Myocyte (in vitro differentiated cells): ENCODE measurements around the gene C1R. TPM values are rescaled to one million over a fixed set of nuclear protein-coding genes. Genes with fewer than 3 reads are reported as not detected.
A peak's percentile ranks its signal among the peaks of the same experiment; 100 is the strongest.
"Not testable (repeated sequence)": the region's sequence is repeated elsewhere in the genome, so short reads cannot be mapped to it uniquely, and the experiment has no call there.

Experiments
- DNase-seq: peaks from one replicate; pipeline ENCODE4 v3.0.0-alpha.2; 2012; ENCODE audit warnings: low read depth
- total RNA-seq: library from RNA; depleted of rRNA; stranded (reverse); fragments of >200 nt; gene quantifications from 2 replicates; pipeline ENCODE4 v1.2.3, GENCODE V29; 2014

Gene C1R
- total RNA-seq, 1 donor from 2014 or later, result 203 TPM

DNA sequence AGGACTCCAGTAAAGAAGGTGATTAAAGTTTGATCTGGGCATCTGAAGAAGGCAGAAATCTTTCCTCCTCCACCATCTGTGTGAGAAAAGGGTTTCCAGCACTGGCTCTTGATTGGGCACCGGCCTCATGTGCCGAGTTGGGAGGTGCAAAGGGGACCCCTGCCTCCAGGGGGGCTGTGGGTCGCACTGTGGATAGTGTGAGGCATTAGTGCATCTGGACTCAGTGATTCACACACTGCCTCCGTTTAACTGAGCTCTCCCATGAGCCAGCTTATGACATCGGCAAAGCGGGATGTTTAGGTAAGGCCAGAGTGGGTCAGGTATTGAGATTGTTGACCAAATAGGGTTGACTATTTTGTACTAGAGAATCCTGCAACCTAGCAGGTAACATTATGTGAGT, 22.9 kb downstream of the C1R start:
- no peak for DNase-seq

DNA sequence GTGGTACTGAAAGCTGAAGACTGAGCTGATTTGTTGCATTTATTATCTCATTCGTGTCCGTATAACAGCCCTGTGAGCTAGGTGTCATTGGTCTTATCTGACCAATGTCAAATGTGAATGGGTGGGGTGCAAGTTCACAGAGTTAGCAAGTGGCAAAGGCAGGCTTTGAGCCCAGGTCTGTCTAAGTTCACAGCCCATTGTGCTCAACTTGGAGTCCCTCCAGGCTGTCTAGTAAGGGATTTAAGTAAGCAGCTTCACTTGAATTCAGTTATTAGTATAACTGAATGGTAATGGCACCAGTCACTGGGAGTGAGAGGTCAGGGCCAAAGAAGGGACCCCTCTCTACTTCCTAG, 23.3 kb downstream of the C1R start:
- DNase-seq, result peak; percentile 50

DNA sequence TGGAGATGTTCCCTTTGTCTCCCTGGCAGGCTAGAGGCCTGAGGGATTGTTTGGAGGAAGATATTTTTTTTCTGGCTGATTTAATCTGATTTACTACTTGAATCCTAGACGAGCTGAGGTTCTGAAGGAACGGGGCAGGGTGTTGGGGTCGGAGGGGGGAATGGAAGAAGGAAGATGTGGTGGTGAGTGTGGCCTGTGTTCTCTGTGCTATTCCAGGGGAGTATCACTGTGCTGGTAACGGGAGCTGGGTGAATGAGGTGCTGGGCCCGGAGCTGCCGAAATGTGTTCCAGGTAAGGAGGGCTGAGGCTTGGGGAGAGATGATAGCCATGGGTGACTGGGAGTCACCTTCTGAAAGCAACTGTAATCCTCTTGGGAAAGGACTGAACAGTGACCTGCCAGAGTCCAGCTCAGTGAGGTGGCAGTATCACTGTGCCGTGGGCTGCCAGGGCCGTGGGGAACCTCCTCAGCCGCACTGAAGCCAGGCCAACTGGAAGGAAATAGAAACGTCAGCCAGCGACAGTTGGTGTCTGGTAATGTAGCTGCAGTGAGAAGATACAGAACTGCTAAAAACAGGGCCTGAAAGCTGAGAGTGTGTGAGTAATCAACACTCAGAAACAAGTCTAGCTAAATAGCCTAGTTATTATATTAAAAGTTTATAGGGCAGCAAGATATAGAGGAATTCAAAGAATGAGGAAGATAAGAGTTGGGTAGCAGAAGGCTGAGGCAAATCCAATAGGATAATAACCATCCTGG, 23.8 kb downstream of the C1R start:
- peak; percentile 87 for DNase-seq

DNA sequence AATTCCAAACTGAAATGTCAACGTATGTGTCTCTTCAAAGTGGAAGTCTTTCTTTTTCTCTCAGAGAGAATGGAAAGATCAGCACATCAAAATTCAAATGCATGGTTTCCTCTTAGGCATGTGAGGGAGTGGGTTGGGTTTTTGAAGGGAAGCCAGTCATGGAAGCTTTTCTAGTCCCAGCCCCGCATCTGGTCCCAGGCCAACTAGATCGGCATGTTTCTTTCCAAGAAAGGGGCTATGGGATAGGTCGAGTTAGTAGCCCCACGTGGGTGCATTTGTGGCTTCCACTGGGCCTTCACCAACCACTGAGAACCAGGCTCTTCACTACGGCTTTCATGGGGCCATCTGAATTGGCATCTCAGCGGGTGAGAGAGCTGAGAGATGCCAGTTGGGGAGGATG, 25.1 kb downstream of the C1R start:
- no peak for DNase-seq

DNA sequence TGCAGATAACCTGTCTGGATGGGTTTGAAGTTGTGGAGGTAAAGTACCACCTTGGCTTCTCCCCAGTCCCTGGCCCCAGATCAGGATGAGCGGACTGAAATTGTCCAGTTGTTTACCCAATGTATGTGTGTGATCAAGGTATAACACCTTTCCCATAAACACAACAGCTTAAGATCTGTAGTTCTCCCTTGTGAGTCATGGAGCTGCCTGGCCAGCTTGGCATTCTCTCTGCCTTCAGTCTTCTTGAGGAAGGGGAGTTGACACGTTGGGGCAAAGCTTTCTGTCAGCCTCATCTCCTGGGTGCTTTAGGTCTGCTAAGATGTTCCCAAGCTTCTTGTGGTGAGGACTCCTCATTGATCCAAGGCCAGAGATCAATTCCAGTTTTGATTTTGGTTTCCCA, 25.6 kb downstream of the C1R start:
- DNase-seq, result no peak

DNA sequence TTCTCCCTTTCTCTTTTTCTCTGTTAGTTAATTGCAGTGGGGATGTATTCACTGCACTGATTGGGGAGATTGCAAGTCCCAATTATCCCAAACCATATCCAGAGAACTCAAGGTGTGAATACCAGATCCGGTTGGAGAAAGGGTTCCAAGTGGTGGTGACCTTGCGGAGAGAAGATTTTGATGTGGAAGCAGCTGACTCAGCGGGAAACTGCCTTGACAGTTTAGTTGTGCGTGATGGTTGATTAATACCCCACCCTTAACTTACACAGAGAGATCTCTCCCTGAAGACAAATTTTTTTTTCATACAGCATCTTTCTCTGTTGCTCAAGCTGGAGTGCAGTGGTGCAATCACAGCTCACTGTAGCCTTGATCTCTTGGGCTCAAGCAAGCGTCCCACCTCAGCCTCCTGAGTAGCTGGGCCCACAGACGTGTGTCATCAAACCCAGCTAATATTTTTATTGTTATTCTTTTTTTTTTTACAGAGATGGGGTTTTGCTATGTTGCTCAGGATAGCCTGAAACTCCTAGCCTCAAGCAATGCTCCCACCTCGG, 27.1 kb downstream of the C1R start:
- no peak for DNase-seq

DNA sequence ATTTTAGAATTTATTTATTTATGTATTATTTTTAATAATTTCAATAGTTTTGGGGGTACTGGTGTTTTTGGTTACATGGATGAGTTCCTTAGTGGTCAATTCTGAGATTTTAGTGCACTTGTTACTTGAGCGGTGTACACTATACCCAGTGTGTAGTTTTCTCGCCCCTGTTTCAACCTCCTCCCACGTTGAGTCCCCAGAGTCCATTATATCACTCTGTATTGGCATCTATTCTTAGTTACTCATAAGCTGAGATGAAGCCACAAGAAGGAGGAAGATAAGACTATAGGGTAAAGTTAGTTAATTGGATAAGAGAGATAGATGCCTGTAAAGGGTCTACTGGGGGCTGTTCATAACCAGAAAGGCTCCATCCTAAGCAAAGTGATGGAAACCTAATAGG, 27.7 kb downstream of the C1R start:
- no peak for DNase-seq

DNA sequence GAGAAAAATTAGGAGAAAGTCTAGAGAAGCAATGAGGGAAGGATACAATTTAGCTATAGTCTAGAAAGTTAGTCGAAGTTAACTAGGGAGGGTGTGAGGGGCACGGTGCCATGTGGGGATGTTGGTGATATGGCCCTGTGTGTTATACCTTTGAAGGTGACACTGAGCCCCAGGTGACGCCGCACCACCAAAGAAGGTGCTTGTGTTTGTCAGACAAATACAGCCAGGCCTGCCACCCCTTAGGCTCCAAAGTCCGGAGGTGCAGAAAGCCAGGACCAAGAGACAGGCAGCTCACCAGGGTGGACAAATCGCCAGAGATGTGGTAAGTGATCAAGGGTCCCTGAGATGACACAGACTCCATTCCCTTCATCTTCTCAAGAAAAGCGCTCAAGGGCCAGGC, 30.6 kb downstream of the C1R start:
- no peak for DNase-seq

DNA sequence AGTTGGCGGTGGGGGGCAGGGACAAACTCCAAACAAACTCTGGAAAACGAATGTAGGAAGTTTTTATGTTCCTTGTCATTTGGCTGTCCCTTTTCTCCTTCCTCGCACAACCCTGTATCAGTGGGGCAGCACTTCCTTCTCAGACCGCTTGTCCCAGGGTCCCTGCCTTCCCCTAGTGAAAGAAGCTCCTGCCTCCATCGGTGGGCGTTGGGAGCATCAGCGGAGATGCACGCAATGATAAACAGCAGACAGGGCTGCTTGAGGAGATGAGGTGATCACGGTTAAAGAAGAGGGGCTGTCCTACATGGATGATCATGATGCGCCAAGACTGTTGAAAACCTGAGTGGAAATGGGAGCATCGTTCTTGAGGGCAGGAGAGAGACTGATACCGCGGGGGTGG, 31.1 kb downstream of the C1R start:
- no peak for DNase-seq

DNA sequence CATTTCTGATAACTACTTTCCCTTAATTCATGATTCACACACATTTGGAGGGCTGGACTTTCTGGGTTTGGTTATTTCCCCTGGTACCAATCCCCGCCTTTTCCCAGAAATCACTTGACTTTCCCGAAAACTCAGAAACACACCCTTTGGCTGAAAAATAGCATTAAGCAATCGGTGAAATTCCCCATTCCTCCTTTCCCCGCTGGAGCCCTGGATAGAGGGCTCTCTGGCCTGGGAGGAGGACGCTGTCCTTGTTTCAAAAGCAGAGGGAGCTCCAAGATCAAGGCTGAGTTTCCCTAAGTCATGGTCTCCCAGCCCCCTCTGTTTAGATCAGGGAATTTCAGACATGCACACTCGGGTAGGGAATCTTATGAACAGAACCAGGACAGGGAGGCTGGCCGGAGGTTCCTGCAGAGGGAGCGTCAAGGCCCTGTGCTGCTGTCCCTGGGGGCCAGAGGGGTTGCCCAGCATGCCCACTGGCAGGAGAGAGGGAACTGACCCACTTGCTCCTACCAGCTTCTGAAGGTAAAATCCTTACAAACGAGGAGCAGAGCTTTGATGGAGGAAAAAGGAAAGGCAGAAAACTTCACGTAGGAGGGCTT, 31.8 kb downstream of the C1R start, which contains the start of gene C1S:
Gene C1S (plus strand): TSS at position 366 of the 602 bp plus-strand sequence. CDS start 1,195 bp downstream, outside the sequence.
- DNase-seq, result peak; percentile 97

DNA sequence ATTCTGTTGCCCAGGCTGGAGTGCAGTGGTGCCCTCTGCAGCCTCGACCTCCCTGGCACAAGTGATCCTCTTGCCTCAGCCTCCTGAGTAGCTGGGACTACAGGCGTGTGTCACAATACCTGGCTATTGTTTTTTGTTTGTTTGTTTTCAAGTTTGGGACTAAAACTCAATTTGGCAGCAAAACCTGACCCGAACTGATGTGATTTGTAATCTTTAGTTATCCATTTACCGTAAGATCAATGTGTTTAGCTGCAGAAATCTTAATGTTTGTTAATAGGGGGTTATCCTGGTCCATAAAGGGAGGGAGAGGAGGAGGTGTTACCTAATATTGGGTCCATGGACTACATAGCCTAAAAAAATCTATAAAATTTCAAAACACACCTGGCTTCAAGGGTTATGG, 32.5 kb downstream of the C1R start:
- DNase-seq, result no peak

DNA sequence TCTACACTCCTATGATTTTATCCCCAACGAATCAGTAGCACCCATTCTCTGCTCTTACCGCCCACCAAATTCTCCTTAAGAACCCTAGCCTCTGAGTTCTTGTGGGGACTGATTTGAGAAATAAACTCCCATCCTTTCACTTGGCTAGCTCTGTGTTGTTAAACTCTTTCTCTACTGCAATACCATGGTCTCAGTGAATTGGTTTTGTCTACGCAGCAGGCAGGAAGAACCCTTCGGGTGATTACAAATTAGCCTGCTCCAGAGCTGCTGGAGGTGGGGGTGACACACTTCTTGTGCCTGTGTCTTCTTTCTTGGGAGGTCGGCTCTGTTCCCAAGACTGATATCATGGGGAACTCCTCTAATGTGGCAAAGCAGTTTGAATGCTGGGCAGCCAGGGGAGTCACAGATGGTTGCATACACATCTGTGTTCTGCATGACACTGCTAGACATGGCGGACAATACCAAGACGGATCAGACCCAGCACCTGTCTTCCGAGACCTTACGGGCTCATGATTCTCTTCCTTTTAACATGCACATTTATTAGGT, 33.3 kb downstream of the C1R start:
- DNase-seq, result no peak

DNA sequence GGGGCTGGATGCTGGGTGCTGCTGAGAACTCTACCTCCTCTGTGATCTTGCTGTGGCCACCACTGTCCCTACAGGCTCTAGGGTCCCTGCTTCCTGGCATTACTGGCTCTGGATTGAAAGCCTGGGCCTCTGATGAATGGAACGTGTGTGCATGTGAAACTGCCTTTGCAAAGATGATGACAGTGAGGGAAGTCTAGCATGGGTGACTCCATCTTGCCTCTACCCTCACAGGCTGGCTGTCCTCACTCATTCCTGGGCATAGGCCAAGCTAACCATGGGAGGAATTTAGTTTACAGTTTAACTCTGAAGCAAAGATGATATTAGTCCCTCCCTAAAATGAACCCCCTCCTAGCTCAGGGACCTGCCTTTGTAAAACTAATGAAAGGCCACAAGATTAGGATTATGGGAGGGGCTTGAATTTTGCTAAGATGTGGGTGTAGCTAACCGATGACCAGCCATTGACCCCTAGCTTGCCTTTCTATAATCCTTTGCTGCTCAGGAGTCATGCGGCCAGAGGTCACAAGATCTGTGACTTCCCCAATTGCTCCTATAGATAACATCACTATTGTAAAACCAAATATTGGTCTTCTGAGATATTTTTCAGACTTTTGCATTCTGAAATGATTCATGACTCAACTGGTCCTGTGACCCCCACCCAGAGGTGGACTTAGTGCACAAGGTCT, 33.9 kb downstream of the C1R start:
- DNase-seq, result no peak

DNA sequence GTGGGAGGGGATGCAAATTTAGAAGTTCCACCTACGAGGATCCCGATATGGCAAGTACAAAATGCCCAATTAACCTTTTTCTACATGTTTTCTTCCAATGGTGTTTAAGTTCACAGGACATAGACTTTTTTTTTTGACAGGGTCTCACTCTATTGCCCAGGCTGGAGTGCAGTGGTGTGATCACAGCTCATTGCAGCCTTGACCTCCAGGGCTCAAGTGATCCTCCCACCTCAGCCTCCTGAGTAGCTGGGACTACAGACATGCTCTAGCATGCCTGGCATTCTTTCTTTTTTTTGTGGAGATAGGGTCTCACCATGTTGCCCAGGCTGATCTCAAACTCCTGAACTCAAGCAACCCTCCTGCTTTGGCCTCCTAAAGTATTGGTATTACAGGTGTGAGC, 36.5 kb downstream of the C1R start:
- DNase-seq, result not testable (repeated sequence)

DNA sequence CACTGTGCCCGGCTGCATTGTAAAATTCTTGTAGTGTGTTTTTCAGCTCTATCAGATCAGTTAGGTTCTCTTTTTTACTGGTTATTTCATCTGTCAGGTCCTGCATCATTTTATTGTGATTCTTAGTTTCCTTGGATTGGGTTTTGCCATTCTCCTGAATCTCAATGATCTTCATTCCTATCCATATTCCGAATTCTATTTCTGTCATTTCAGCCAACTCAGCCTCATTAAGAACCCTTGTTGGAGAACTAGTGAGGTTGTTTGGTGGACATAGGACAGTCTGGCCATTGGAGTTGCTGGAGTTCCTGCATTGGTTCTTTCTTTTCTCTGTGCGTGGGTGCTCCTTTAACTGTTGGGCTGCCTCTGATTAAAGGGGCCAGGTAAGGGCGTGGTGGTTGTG, 37.3 kb downstream of the C1R start:
- DNase-seq, result no peak

DNA sequence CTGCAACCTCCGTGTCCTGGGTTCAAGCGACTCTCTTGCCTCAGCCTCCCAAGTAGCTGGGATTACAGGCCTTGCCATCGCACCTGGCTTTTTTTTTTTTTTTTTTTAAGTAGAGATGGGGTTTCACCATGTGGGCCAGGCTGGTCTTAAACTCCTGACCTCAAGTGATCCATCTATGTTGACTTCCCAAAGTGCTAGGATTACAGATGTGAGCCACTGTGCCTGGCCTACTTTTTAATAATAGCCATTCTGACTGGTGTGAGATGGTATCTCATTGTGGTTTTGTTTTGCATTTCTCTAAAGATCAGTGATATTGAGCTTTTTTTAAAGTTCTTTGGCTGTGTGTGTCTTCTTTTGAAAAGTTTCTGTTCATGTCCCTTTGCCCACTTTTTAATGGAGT, 42.3 kb downstream of the C1R start:
- not testable (repeated sequence) for DNase-seq

DNA sequence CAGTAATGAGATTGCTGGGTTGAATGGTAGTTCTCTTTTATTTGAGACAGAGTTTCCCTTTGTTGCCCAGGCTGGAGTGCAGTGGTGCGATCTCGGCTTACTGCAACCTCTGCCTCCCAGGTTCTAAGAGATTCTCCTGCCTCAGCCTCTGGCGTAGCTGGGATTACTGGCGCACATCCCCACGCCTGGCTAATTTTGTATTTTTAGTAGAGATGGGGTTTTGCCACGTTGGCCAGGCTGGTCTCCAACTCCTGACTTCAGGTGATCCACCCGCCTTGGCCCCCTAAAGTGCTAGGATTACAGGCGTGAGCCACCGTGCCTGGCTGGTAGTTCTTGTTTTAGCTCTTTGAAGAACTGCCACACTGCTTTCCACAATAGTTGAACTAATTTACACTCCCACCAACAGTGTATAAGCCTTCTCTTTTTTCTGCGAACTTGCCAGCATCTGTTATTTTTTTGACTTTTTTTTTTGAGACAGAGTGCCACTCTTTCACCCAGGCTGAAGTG, 42.7 kb downstream of the C1R start:
- not testable (repeated sequence) for DNase-seq

DNA sequence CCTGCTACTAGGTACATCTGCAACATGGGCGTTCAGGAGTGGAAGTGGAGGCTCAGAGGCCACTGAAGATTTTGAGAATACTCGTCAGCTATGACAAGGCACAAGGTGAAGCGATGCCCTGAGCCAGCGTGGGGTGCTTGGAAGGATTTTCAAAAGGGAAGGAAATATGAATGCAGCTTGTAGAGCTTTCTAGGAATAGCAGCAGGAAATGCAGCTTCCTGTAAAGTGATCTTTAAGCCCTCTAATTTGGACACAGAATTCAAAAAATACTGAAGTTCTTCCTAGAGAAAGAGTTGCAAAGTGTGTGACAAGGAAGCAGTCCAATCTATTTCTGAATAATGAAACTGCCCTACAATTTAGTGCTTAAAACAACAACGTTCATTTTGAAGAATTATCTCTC, 44.9 kb downstream of the C1R start:
- no peak for DNase-seq

DNA sequence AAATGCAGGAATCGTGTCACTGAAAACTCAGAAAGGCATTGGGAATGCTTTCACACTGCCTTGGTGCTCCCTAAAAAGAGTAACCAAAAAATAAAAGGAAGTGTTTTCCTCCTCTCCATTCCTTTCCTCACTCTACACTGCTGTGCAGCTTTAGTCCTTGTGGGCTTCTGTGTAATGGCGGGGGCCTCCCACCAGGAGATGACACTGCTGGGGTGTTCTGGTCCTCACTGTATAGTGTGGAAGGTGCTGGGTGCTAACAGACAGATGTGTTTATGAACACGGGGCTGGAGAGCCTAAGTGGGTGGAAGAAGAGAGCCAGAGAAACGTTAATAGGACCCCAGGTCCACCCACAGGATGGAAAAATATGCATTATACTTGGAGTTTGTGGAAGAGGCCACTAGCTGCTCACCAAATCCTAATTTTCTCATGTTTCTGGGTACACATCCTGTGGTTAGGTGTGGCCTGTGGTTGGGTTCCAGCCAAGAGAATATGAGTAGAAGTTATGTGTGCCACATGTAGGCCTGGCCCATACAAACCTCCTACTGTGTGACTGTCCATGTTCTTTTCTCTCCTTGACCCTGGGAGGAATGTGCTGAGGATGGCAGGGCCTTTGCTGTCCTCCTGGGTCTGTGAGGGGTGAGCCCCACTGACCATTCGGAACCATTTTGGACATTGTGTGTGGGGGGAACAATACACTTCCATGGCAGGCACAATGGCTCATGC, 45.7 kb downstream of the C1R start:
- no peak for DNase-seq

DNA sequence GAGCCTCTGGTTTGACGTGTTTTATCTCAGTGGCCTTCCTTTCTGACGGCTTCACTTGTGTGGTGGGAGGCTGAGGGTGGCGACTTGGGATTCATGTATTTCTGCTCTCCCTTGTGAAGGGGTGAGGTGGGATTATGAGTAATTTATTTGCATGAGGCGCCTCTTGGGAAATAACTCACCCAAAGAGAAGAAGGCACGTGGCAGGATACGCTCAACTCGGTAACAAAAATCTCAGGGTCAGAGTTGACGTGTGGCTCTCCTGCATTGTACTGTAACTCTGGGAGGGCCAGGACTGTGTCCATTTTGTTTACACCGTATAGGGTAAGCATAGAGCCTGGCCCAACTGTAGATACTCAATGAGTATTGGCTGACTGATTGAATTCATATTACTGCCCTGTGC, 46.3 kb downstream of the C1R start:
- no peak for DNase-seq

DNA sequence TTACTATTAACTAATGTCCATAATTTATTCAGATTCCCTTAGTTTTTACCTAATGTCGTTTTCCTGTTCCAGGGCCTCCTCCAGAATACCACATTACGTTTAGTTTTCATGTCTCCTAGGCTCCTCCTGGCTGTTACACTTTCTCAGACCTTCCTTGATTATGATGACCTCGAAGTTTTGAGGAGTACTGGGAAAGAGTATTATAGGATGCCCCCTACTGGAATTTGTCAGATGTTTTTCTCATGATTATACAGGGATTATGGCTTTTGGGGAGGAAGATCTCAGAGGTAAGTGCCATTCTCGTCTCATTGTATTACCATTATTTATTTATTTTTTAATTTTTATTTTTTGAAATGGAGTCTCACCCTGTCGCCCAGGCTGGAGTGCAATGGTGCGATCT, 49.4 kb downstream of the C1R start:
- DNase-seq, result peak; percentile 46
